GM18858 (cell line): ENCODE results near the gene DPYD.

Experiments
- ATAC-seq: cut with Tn5 transposase; IDR thresholded peaks from one replicate; pipeline ENCODE4 v1.9.1; 2021; ENCODE audit not compliant: unreplicated experiment

The DPYD gene

GRCh38 chr1:97560714-97561113 lies 360.1 kb downstream of the DPYD start:
- ATAC-seq, result no peak

GRCh38 chr1:97553971-97554370 lies 366.9 kb downstream of the DPYD start:
- no peak for ATAC-seq

- ATAC-seq, result no peak
These were observed 369.7 kb downstream of the DPYD start for GRCh38 chr1:97551113-97551512.

GRCh38 chr1:97545446-97545845 lies 375.4 kb downstream of the DPYD start:
- ATAC-seq, result no peak

- ATAC-seq, result no peak
These were observed 380.4 kb downstream of the DPYD start for GRCh38 chr1:97540346-97540888.

- no peak for ATAC-seq
These were observed 382.7 kb downstream of the DPYD start for GRCh38 chr1:97538113-97538512.

- no peak for ATAC-seq
These were observed 387.5 kb downstream of the DPYD start for GRCh38 chr1:97533358-97533757.

GRCh38 chr1:97529600-97529999 lies 391.2 kb downstream of the DPYD start:
- ATAC-seq, result no peak

GRCh38 chr1:97524211-97524610 lies 396.6 kb downstream of the DPYD start:
- no peak for ATAC-seq

- ATAC-seq, result no peak
These were observed 404.2 kb downstream of the DPYD start for GRCh38 chr1:97516588-97516987.

- ATAC-seq, result no peak
These were observed 412.1 kb downstream of the DPYD start for GRCh38 chr1:97508653-97509218.

- ATAC-seq, result no peak
These were observed 413.0 kb downstream of the DPYD start for GRCh38 chr1:97507863-97508262.

- ATAC-seq, result no peak
These were observed 414.5 kb downstream of the DPYD start for GRCh38 chr1:97506368-97506767.

- peak; percentile 94 for ATAC-seq
These were observed 415.0 kb downstream of the DPYD start for GRCh38 chr1:97505816-97506215.

- peak; percentile 6 for ATAC-seq
These were observed 415.5 kb downstream of the DPYD start for GRCh38 chr1:97505289-97505688.

GRCh38 chr1:97502360-97502759 lies 418.5 kb downstream of the DPYD start:
- no peak for ATAC-seq

- no peak for ATAC-seq
These were observed 419.2 kb downstream of the DPYD start for GRCh38 chr1:97501628-97502027.

GRCh38 chr1:97500760-97501159 lies 420.1 kb downstream of the DPYD start:
- ATAC-seq, result no peak

GRCh38 chr1:97499667-97500066 lies 421.2 kb downstream of the DPYD start:
- no peak for ATAC-seq

GRCh38 chr1:97489834-97490233 lies 431.0 kb downstream of the DPYD start:
- no peak for ATAC-seq

GRCh38 chr1:97488530-97488929 lies 432.3 kb downstream of the DPYD start:
- ATAC-seq, result no peak

- ATAC-seq, result no peak
These were observed 438.8 kb downstream of the DPYD start for GRCh38 chr1:97482022-97482421.

GRCh38 chr1:97467445-97467844 lies 453.4 kb downstream of the DPYD start:
- no peak for ATAC-seq
